GM23338 (cell line): ENCODE measurements around the gene FAM171A2. TPM values are rescaled to one million over a fixed set of nuclear protein-coding genes. Genes with fewer than 3 reads are reported as not detected.

Source experiments
- ATAC-seq: fragments of 200-7000 bp; cut with Tn5 transposase; 3 replicates; pipeline ENCODE4 v1.9.1; 2020
- DNase-seq: peaks from one replicate; pipeline ENCODE4 v3.0.0-alpha.2; 2015; ENCODE audit warnings: low spot score
- H2AFZ ChIP-seq: fragments of 200-600 bp; sonication (generic); 2 replicates; pipeline ENCODE4 v1.8.0; 2016; ENCODE audit warnings: antibody characterized with exemption, mild to moderate bottlenecking, moderate library complexity
- H3F3A ChIP-seq: fragments of 200-600 bp; sonication (generic); replicated peaks from 2 replicates; pipeline ENCODE4 v1.8.0; 2017; ENCODE audit warnings: antibody characterized with exemption, mixed run types, low read depth
- H3K27ac ChIP-seq: fragments of 200-600 bp; sonication (generic); 2 replicates; pipeline ENCODE4 v1.6.1; 2016; ENCODE audit warnings: low read depth
- H3K27me3 ChIP-seq: fragments of 200-600 bp; sonication (generic); 2 replicates; pipeline ENCODE4 v1.8.0; 2016; ENCODE audit warnings: mild to moderate bottlenecking, mixed run types, moderate library complexity; ENCODE audit not compliant: insufficient read depth
- H3K36me3 ChIP-seq: fragments of 200-600 bp; sonication (generic); 2 replicates; pipeline ENCODE4 v1.8.0; 2016; ENCODE audit warnings: mild to moderate bottlenecking; ENCODE audit not compliant: insufficient read depth
- H3K4me1 ChIP-seq: fragments of 200-600 bp; sonication (generic); 2 replicates; pipeline ENCODE4 v1.8.0; 2016; ENCODE audit warnings: mild to moderate bottlenecking, moderate library complexity; ENCODE audit not compliant: insufficient read depth
- H3K4me2 ChIP-seq: fragments of 200-600 bp; sonication (generic); 2 replicates; pipeline ENCODE4 v1.7.1; 2017; ENCODE audit warnings: mixed run types
- H3K4me3 ChIP-seq: fragments of 200-600 bp; sonication (generic); 2 replicates; pipeline ENCODE4 v1.6.1; 2016; ENCODE audit warnings: mixed run types
- H3K79me2 ChIP-seq: fragments of 200-600 bp; sonication (generic); replicated peaks from 2 replicates; pipeline ENCODE4 v1.8.0; 2017; ENCODE audit warnings: mild to moderate bottlenecking; ENCODE audit not compliant: insufficient read depth
- H3K9me2 ChIP-seq: fragments of 200-600 bp; sonication (generic); 2 replicates; pipeline ENCODE4 v1.8.0; 2017; ENCODE audit not compliant: insufficient read depth
- H4K20me1 ChIP-seq: fragments of 200-600 bp; sonication (generic); replicated peaks from 2 replicates; pipeline ENCODE4 v1.8.0; 2017; ENCODE audit warnings: mild to moderate bottlenecking; ENCODE audit not compliant: insufficient read depth
- H3K27ac Mint-ChIP-seq: 2 replicates; pipeline ENCODE4 v1.8.0; 2020; ENCODE audit warnings: inconsistent platforms, mild to moderate bottlenecking, moderate library complexity, mixed read lengths
- H3K27me3 Mint-ChIP-seq: 3 replicates; pipeline ENCODE4 v1.8.0; 2022; ENCODE audit warnings: low read depth, mild to moderate bottlenecking, moderate library complexity, mixed read lengths, inconsistent platforms; ENCODE audit not compliant: insufficient read depth, poor library complexity
- H3K36me3 Mint-ChIP-seq: 3 replicates; pipeline ENCODE4 v1.8.0; 2021; ENCODE audit warnings: low read depth, mild to moderate bottlenecking, inconsistent platforms, moderate library complexity, mixed read lengths
- H3K4me1 Mint-ChIP-seq: 3 replicates; pipeline ENCODE4 v1.8.0; 2020; ENCODE audit warnings: mild to moderate bottlenecking, inconsistent platforms, mixed read lengths
- H3K4me3 Mint-ChIP-seq: 3 replicates; pipeline ENCODE4 v1.8.0; 2021; ENCODE audit warnings: moderate library complexity, mild to moderate bottlenecking, inconsistent platforms, mixed read lengths
- H3K9me3 Mint-ChIP-seq: 3 replicates; pipeline ENCODE4 v1.8.0; 2020; ENCODE audit warnings: moderate library complexity, mild to moderate bottlenecking, inconsistent platforms, mixed read lengths
- CREB1 ChIP-seq: fragments of 250-450 bp; sonication (Bioruptor Pico); IDR thresholded peaks from 2 replicates; pipeline ENCODE4 v1.5.0; 2020; ENCODE audit warnings: low read depth, mild to moderate bottlenecking, moderate library complexity
- NANOG ChIP-seq: IDR thresholded peaks from 2 replicates; pipeline ENCODE4 v1.6.1; 2016; ENCODE audit warnings: antibody characterized with exemption, borderline replicate concordance
- POLR2AphosphoS5 ChIP-seq: IDR thresholded peaks from 2 replicates; pipeline ENCODE4 v1.6.1; 2016; ENCODE audit warnings: antibody characterized with exemption, low read depth
- ZNF331 ChIP-seq: fragments of 250-450 bp; sonication (Bioruptor Pico); IDR thresholded peaks from 2 replicates; pipeline ENCODE4 v1.5.0; 2020; ENCODE audit warnings: low read depth, mild to moderate bottlenecking, moderate library complexity
- polyA plus RNA-seq: library from polyadenylated mRNA; unstranded; fragments of >200 nt; fragmentation: Nextera tagmentation; extraction: Ambion mirVana; gene quantifications from 2 replicates; pipeline ENCODE4 v1.2.1, GENCODE V29; 2016
- total RNA-seq: library from RNA; depleted of rRNA; stranded (reverse); fragments of >200 nt; shearing (Covaris generic); gene quantifications from 2 replicates; pipeline ENCODE4 v1.2.3, GENCODE V29; 2014
- TF ChIP-seq, protein P1 (sequence below): IDR thresholded peaks from 2 replicates; pipeline ENCODE4 v1.6.1; 2016; ENCODE audit warnings: antibody characterized with exemption
- TF ChIP-seq, protein P2 (sequence below): IDR thresholded peaks from one replicate; pipeline ENCODE4 v1.6.1; 2018; ENCODE audit warnings: antibody characterized with exemption; ENCODE audit not compliant: unreplicated experiment
- TF ChIP-seq, protein P3 (sequence below), 2 experiments: fragments of 200-600 bp in 1 of 2; sonication (generic) in 1 of 2; conservative IDR thresholded peaks; 2 replicates each; pipeline versions ENCODE4 v1.5.1 to v1.6.1; 2016 to 2017; ENCODE audit warnings: antibody characterized with exemption in 2 of 2, low read depth in 2 of 2, mild to moderate bottlenecking in 2 of 2, moderate library complexity in 1 of 2

The FAM171A2 gene
- total and polyA plus RNA-seq, 2 experiments from 2014 or later = 4.1 to 35.4 TPM

DNA sequence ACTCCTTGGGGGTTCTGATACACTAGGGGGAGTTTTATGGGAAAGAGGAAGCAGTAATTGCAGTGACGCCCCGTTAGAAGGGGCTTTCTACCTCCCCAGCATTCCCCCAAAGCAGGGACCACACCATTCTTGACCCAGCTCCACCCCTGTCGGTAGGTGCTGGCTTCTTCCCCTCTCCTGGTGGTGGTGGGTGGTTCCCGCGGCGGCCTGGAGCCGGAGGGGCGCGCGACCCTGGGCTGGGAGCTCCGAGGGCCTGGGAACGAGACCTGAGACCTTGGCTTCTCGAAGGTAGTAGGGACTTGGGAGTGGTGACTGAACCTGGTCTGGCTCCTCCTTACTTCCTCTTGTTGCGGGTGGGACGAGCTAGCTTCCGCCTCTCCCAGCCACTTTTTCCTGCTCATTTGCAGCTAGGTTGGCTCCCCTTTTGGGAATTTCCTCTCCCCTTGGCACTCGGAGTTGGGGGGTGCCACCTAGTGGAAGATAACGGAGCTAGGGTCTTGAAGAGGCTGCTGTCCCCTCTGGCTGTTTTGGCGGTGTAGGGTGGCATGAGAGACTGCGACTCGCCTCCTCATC, 18.1 kb downstream of the FAM171A2 start:
- Histone ChIP-seq H3F3A (no peaks in the 10 kb centered on the region), H3K79me2 (peaks cover 4% of the 10 kb centered on the region; the same call in 1 of the 2 replicates), H3K4me2 (peak overlapping the region; percentile 93), H2AFZ (no peak overlapping the region), H3K27ac (no peak overlapping the region), H3K4me1 (peaks cover 4% of the 10 kb centered on the region; the same call in 1 of the 2 replicates), H3K4me3 (peak overlapping the region; percentile 63), H3K9me2 (no peaks in the 10 kb centered on the region), H3K36me3 (no peaks in the 10 kb centered on the region), H4K20me1 (no peaks in the 10 kb centered on the region), H3K27me3 (no peaks in the 10 kb centered on the region)
- Mint-ChIP-seq H3K36me3 (no peaks in the 10 kb centered on the region), H3K4me1 (peaks cover 8% of the 10 kb centered on the region; the same call in 2 of the 3 replicates), H3K27ac (peak overlapping the region; percentile 95), H3K27me3 (peaks cover 13% of the 10 kb centered on the region), H3K9me3 (peaks cover 3% of the 10 kb centered on the region; the same call in 1 of the 3 replicates), H3K4me3 (peak overlapping the region; percentile 93)
- TF ChIP-seq, protein P1, sequence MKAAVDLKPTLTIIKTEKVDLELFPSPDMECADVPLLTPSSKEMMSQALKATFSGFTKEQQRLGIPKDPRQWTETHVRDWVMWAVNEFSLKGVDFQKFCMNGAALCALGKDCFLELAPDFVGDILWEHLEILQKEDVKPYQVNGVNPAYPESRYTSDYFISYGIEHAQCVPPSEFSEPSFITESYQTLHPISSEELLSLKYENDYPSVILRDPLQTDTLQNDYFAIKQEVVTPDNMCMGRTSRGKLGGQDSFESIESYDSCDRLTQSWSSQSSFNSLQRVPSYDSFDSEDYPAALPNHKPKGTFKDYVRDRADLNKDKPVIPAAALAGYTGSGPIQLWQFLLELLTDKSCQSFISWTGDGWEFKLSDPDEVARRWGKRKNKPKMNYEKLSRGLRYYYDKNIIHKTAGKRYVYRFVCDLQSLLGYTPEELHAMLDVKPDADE = no peak
- TF ChIP-seq, protein P2, sequence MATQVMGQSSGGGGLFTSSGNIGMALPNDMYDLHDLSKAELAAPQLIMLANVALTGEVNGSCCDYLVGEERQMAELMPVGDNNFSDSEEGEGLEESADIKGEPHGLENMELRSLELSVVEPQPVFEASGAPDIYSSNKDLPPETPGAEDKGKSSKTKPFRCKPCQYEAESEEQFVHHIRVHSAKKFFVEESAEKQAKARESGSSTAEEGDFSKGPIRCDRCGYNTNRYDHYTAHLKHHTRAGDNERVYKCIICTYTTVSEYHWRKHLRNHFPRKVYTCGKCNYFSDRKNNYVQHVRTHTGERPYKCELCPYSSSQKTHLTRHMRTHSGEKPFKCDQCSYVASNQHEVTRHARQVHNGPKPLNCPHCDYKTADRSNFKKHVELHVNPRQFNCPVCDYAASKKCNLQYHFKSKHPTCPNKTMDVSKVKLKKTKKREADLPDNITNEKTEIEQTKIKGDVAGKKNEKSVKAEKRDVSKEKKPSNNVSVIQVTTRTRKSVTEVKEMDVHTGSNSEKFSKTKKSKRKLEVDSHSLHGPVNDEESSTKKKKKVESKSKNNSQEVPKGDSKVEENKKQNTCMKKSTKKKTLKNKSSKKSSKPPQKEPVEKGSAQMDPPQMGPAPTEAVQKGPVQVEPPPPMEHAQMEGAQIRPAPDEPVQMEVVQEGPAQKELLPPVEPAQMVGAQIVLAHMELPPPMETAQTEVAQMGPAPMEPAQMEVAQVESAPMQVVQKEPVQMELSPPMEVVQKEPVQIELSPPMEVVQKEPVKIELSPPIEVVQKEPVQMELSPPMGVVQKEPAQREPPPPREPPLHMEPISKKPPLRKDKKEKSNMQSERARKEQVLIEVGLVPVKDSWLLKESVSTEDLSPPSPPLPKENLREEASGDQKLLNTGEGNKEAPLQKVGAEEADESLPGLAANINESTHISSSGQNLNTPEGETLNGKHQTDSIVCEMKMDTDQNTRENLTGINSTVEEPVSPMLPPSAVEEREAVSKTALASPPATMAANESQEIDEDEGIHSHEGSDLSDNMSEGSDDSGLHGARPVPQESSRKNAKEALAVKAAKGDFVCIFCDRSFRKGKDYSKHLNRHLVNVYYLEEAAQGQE = no peak
- TF ChIP-seq, protein P3, sequence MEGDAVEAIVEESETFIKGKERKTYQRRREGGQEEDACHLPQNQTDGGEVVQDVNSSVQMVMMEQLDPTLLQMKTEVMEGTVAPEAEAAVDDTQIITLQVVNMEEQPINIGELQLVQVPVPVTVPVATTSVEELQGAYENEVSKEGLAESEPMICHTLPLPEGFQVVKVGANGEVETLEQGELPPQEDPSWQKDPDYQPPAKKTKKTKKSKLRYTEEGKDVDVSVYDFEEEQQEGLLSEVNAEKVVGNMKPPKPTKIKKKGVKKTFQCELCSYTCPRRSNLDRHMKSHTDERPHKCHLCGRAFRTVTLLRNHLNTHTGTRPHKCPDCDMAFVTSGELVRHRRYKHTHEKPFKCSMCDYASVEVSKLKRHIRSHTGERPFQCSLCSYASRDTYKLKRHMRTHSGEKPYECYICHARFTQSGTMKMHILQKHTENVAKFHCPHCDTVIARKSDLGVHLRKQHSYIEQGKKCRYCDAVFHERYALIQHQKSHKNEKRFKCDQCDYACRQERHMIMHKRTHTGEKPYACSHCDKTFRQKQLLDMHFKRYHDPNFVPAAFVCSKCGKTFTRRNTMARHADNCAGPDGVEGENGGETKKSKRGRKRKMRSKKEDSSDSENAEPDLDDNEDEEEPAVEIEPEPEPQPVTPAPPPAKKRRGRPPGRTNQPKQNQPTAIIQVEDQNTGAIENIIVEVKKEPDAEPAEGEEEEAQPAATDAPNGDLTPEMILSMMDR (conservative IDR thresholded peaks at IDR 0.05; ENCODE audit: low read depth in 2 of 2) = peak; percentile 72 to 93
- no peak for TF ChIP-seq ZNF331 (CRISPR knock-in tag)
- DNase-seq = peak; percentile 92
- peak; percentile 70 for ATAC-seq

DNA sequence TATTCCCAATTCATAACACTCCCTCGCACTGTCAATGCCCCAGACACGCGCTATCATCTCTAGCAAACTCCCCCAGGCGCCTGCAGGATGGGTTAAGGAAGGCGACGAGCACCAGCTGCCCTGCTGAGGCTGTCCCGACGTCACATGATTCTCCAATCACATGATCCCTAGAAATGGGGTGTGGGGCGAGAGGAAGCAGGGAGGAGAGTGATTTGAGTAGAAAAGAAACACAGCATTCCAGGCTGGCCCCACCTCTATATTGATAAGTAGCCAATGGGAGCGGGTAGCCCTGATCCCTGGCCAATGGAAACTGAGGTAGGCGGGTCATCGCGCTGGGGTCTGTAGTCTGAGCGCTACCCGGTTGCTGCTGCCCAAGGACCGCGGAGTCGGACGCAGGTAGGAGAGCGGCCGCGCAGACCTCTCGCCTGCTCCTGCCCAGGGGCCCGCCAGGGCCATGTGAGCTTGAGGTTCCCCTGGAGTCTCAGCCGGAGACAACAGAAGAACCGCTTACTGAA, 18.7 kb downstream of the FAM171A2 start, which contains the start of gene GRN:
GRN (plus strand) TSS at position 364 of the 515 bp plus-strand sequence. CDS start 3,863 bp downstream, outside the sequence.
- H3K4me1 ChIP-seq = peaks cover 4% of the 10 kb centered on the region; the same call in 1 of the 2 replicates
- Mint-ChIP-seq H3K9me3 (peaks cover 3% of the 10 kb centered on the region; the same call in 1 of the 3 replicates), H3K27ac (peak within 1 kb of the TSS; percentile 95), H3K36me3 (no peaks in the 10 kb centered on the region), H3K4me3 (peak within 1 kb of the TSS; percentile 93), H3K4me1 (peaks cover 8% of the 10 kb centered on the region; the same call in 2 of the 3 replicates), H3K27me3 (peaks cover 13% of the 10 kb centered on the region)
- TF ChIP-seq NANOG (no peak), CREB1 (CRISPR knock-in tag) (peak; percentile 75), POLR2AphosphoS5 (peak; percentile 85)
- TF ChIP-seq, protein P3 (conservative IDR thresholded peaks at IDR 0.05; ENCODE audit: low read depth in 2 of 2) = no peak
- no peak within 1 kb of the TSS for H2AFZ ChIP-seq
- peaks cover 4% of the 10 kb centered on the region; the same call in 1 of the 2 replicates for H3K79me2 ChIP-seq
- DNase-seq (peak; percentile 100), ATAC-seq (peak; percentile 98)
- no peaks in the 10 kb centered on the region for H3K9me2 ChIP-seq
- H3K4me2 ChIP-seq = peak within 1 kb of the TSS; percentile 93
- H3K27me3 ChIP-seq = no peaks in the 10 kb centered on the region
- no peak within 1 kb of the TSS for H3K27ac ChIP-seq
- no peaks in the 10 kb centered on the region for H3K36me3 ChIP-seq
- no peaks in the 10 kb centered on the region for H3F3A ChIP-seq
- H4K20me1 ChIP-seq = no peaks in the 10 kb centered on the region
- peak within 1 kb of the TSS; percentile 63 for H3K4me3 ChIP-seq
